ENCODE measurements around the gene POLD1. TPM values are rescaled to one million over a fixed set of nuclear protein-coding genes. Genes with fewer than 3 reads are reported as not detected.

The POLD1 gene
- total RNA-seq, 2 experiments from 2014 or later, result 119 to 233 TPM

GRCh38 chr19:50453243-50453642, 69.1 kb downstream of the POLD1 start:
- no peaks in the 10 kb centered on the region for H3K79me2 ChIP-seq (ENCODE audit: insufficient read depth, low read depth, low read length)
- CTCF ChIA-PET (ENCODE audit: unreplicated experiment), result no interaction called here
- H3K9me2 ChIP-seq (ENCODE audit: insufficient read depth, low read length), result no peaks in the 10 kb centered on the region
- no peaks in the 10 kb centered on the region for H3K9me3 ChIP-seq (ENCODE audit: low read length)
- DNase-seq (ENCODE audit: low spot score), result no peak
- no peaks in the 10 kb centered on the region for H4K20me1 ChIP-seq (ENCODE audit: insufficient read depth, low read length)
- BruUV-seq (replicated peaks), result no TSS peak
- H3K4me2 ChIP-seq (ENCODE audit: low read length), result no peak overlapping the region
- no peak overlapping the region for H2AFZ ChIP-seq (ENCODE audit: low read length)
- POLR2A ChIA-PET, result no interaction called here
- no peak for TF ChIP-seq EZH2phosphoT487 (IDR thresholded peaks at IDR 0.05; ENCODE audit: borderline replicate concordance, low read depth, low read length)
- TF ChIP-seq CTCF (conservative IDR thresholded peaks at IDR 0.05; ENCODE audit: low read length), result no peak
- H3K4me1 ChIP-seq (ENCODE audit: insufficient read depth, low read length, poor library complexity, severe bottlenecking), result no peaks in the 10 kb centered on the region
- H3K36me3 ChIP-seq (ENCODE audit: insufficient read depth, low read length), result no peaks in the 10 kb centered on the region
- no peak overlapping the region for H3K4me3 ChIP-seq (ENCODE audit: low read depth, low read length, poor library complexity, severe bottlenecking)
- intact Hi-C loops (cut with micrococcal nuclease; ENCODE audit: unreplicated experiment), result no loop called here
- H3K27ac ChIP-seq (ENCODE audit: low read depth, low read length, poor library complexity, severe bottlenecking), result no peak overlapping the region

GRCh38 chr19:50455992-50456391, 71.8 kb downstream of the POLD1 start:
- POLR2A ChIA-PET, result no interaction called here
- H3K79me2 ChIP-seq (ENCODE audit: insufficient read depth, low read depth, low read length), result no peaks in the 10 kb centered on the region
- CTCF ChIA-PET (ENCODE audit: unreplicated experiment), result no interaction called here
- no peak overlapping the region for H3K4me3 ChIP-seq (ENCODE audit: low read depth, low read length, poor library complexity, severe bottlenecking)
- no peak overlapping the region for H3K4me2 ChIP-seq (ENCODE audit: low read length)
- no peaks in the 10 kb centered on the region for H3K36me3 ChIP-seq (ENCODE audit: insufficient read depth, low read length)
- peaks cover 17% of the 10 kb centered on the region for H3K4me1 ChIP-seq (ENCODE audit: insufficient read depth, low read length, poor library complexity, severe bottlenecking)
- no peak overlapping the region for H3K27ac ChIP-seq (ENCODE audit: low read depth, low read length, poor library complexity, severe bottlenecking)
- H3K9me2 ChIP-seq (ENCODE audit: insufficient read depth, low read length), result no peaks in the 10 kb centered on the region
- no peaks in the 10 kb centered on the region for H3K9me3 ChIP-seq (ENCODE audit: low read length)
- DNase-seq (ENCODE audit: low spot score), result no peak
- no peak overlapping the region for H2AFZ ChIP-seq (ENCODE audit: low read length)
- no TSS peak for BruUV-seq (replicated peaks)
- intact Hi-C loops (cut with micrococcal nuclease; ENCODE audit: unreplicated experiment), result no loop called here
- H4K20me1 ChIP-seq (ENCODE audit: insufficient read depth, low read length), result no peaks in the 10 kb centered on the region
- TF ChIP-seq CTCF (conservative IDR thresholded peaks at IDR 0.05; ENCODE audit: low read length), result no peak
- TF ChIP-seq EZH2phosphoT487 (IDR thresholded peaks at IDR 0.05; ENCODE audit: borderline replicate concordance, low read depth, low read length), result no peak

- DNase-seq (ENCODE audit: low spot score), result no peak
- Histone ChIP-seq H4K20me1 (ENCODE audit: insufficient read depth, low read length) (no peaks in the 10 kb centered on the region), H3K27ac (ENCODE audit: low read depth, low read length, poor library complexity, severe bottlenecking) (no peak overlapping the region), H3K79me2 (ENCODE audit: insufficient read depth, low read depth, low read length) (no peaks in the 10 kb centered on the region), H3K4me1 (ENCODE audit: insufficient read depth, low read length, poor library complexity, severe bottlenecking) (peaks cover 25% of the 10 kb centered on the region), H3K36me3 (ENCODE audit: insufficient read depth, low read length) (no peaks in the 10 kb centered on the region), H3K9me3 (ENCODE audit: low read length) (no peaks in the 10 kb centered on the region), H2AFZ (ENCODE audit: low read length) (no peak overlapping the region), H3K4me2 (ENCODE audit: low read length) (no peak overlapping the region), H3K9me2 (ENCODE audit: insufficient read depth, low read length) (no peaks in the 10 kb centered on the region), H3K4me3 (ENCODE audit: low read depth, low read length, poor library complexity, severe bottlenecking) (no peak overlapping the region)
- CTCF ChIA-PET (ENCODE audit: unreplicated experiment), result no interaction called here
- TF ChIP-seq EZH2phosphoT487 (IDR thresholded peaks at IDR 0.05; ENCODE audit: borderline replicate concordance, low read depth, low read length), result no peak
- TF ChIP-seq CTCF (conservative IDR thresholded peaks at IDR 0.05; ENCODE audit: low read length), result no peak
- no TSS peak for BruUV-seq (replicated peaks)
- intact Hi-C loops (cut with micrococcal nuclease; ENCODE audit: unreplicated experiment), result no loop called here
- POLR2A ChIA-PET, result no interaction called here
Observed at GRCh38 chr19:50457300-50457699, 73.2 kb downstream of the POLD1 start.

All from OCI-LY7 (cell line).